ENCODE results near the gene HUNK. TPM values are rescaled to one million over a fixed set of nuclear protein-coding genes. Genes with fewer than 3 reads are reported as not detected.

The HUNK gene
- total and polyA plus RNA-seq, 2 experiments from 2014 or later: 1.6 to 5.1 TPM

DNA sequence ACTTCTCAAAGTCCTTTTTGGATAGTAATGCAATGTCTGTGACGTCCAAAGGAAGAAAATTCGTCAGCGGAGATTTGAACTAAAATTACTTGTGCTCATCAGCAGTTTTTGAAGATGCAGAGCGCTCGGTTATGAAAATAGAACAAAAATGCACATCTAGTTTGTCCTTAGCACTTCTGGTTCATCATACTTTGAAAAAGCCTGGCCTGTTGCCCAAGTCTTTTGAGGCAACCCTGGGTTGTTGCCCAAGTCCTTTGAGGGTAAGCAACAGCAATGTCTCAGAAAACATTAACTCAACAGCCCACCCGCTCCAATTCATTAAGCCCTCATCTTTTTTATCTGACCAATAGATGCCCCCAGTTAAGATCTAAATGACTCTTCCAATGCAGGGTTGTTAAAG, 91.9 kb downstream of the HUNK start (continued):
- TF ChIP-seq CTCF (conservative IDR thresholded peaks at IDR 0.05; ENCODE audit: low read depth in 2 of 2) (no peak), ZNF462 (CRISPR knock-in tag; IDR thresholded peaks at IDR 0.05) (no peak), POLR2AphosphoS5 (IDR thresholded peaks at IDR 0.05; ENCODE audit: low read depth) (no peak)

GRCh38 chr21:31967334-31967733, 94.5 kb downstream of the HUNK start:
- no peaks in the 10 kb centered on the region for H3K4me1 ChIP-seq (ENCODE audit: insufficient read depth)
- TF ChIP-seq ZNF331 (CRISPR knock-in tag; IDR thresholded peaks at IDR 0.05; ENCODE audit: low read depth): no peak
- no peak for TF ChIP-seq EZH2 (IDR thresholded peaks at IDR 0.05; ENCODE audit: low read depth, unreplicated experiment)
- no peak for TF ChIP-seq CTCF (conservative IDR thresholded peaks at IDR 0.05; ENCODE audit: low read depth in 2 of 2)
- no peak for TF ChIP-seq EZH2phosphoT487 (IDR thresholded peaks at IDR 0.05; ENCODE audit: unreplicated experiment)
- DNase-seq (ENCODE audit: low spot score): no peak
- Mint-ChIP-seq H3K27ac (no peak overlapping the region), H3K4me1 (no peaks in the 10 kb centered on the region), H3K36me3 (ENCODE audit: low read depth) (no peaks in the 10 kb centered on the region), H3K9me3 (no peaks in the 10 kb centered on the region), H3K4me3 (no peak overlapping the region), H3K27me3 (ENCODE audit: insufficient read depth, low read depth, poor library complexity) (peaks cover 2% of the 10 kb centered on the region)
- no peaks in the 10 kb centered on the region for H3K36me3 ChIP-seq (ENCODE audit: insufficient read depth)
- ATAC-seq: no peak
- H3K4me2 ChIP-seq: no peak overlapping the region
- no peaks in the 10 kb centered on the region for H3K27me3 ChIP-seq (ENCODE audit: insufficient read depth)
- H4K20me1 ChIP-seq (replicated peaks; ENCODE audit: insufficient read depth): no peaks in the 10 kb centered on the region; the same call in 1 of the 2 replicates
- no peaks in the 10 kb centered on the region for H3F3A ChIP-seq (replicated peaks; ENCODE audit: low read depth)
- no peak overlapping the region for H2AFZ ChIP-seq
- 0 out of 2 replicates have a peak, but pooled peaks cover 4% of the 10 kb centered on the region for H3K9me2 ChIP-seq (ENCODE audit: insufficient read depth)
- no peak overlapping the region for H3K27ac ChIP-seq (ENCODE audit: low read depth)
- H3K4me3 ChIP-seq: no peak overlapping the region
- H3K79me2 ChIP-seq (replicated peaks; ENCODE audit: insufficient read depth): no peaks in the 10 kb centered on the region
